SKM-1 (cell line): ENCODE results near the gene MAPKBP1.

Source experiments
- DNase-seq: peaks from one replicate; lab custom pipeline; 2025; ENCODE audit not compliant: unreplicated experiment; lab: John Stamatoyannopoulos, UW

MAPKBP1 gene

DNA sequence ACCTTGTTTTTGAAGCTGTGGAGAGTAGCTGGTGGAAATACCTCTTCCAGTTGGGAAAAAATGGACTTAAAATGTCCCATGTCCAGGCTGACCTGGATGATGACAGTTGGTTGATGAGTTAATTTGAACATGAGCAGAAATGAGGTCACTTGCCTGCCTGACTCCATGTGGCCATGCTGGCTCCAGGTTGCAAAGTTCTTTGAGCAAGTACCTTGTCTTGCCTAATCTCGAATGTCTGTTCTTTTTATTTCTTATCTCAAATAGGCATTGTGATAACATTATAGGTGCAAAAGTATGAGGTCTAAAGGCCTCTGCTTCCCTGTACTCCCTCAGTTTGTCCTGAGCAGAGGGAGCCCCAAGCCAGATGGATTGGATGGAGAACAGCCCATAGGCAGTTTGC lies 9.0 kb downstream of the MAPKBP1 start:
- DNase-seq: no peak

DNA sequence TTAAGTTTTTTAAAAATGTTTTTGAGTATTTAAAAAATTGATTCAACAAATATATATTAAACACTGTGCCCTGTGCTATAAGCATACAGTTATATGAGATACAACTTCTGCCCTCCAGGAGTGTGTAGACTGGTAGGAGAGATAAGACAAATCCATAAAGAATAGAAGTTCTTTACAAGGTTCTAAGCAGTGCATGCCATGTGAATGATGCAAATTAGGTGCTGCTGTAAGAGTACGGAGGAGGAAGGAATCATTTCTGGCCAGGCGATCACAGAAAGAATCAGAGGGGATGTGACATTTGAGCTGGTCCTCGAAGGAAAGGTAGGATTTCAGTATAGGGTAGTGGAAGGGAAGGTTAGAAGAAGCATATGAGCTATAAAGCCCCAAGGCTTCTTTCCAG lies 14.0 kb downstream of the MAPKBP1 start:
- no peak for DNase-seq

DNA sequence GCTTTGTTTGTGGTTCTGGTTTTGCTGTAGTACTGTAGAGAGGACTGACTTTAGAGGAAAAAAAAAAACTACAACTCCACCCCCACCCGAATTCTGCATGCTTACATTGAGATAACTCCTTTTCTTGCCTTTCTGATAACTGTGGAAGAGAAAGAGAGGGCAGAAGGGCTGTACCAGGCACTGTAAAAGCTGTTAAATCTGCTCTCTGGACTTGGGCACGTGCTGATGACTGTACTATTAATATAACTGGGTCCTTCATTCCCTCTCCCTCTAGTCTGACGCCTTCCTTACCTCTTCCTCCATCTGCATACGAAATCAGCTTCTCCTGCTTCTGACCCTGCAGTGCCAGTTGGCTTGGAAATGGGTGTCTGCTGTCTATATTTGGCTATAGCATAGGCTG lies 15.0 kb downstream of the MAPKBP1 start:
- no peak for DNase-seq

DNA sequence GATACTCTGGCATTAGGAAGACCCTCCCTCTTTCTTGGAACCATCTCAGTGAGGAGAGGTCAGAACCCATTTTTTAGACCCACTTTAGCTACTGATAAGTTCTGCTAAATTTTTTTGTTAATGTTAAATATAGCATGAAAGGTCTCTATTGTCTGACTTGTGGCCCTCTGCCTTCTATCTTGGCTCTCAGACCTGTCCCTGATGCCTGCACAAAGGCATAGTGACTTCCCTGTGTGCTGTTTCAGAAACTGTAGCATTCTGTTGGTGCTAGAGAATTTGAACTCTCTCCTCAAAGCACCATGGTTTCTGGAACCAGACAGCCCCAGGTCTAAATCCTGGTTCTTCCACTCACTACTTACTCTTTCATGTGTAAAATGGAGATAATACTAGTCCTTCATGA lies 15.4 kb downstream of the MAPKBP1 start:
- no peak for DNase-seq

DNA sequence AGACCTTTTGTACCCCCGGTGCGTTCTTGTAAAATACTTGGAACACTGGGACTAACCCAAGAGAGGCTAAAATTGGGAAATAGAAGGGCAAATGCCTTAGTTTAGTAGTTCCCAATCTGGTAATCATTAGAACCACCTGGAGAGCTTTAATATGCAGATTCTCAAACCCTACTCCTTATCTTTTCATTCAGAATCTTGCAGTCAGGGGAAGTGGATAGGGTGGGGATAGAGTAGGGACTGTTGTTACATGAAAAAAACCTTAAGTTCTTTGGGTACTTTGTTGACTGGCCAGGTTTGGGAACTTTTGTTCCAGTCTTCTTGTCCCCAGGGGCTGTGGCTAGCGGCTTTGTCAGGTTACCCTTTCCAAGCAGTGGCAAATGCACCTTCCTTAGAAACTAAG lies 15.9 kb downstream of the MAPKBP1 start:
- no peak for DNase-seq

DNA sequence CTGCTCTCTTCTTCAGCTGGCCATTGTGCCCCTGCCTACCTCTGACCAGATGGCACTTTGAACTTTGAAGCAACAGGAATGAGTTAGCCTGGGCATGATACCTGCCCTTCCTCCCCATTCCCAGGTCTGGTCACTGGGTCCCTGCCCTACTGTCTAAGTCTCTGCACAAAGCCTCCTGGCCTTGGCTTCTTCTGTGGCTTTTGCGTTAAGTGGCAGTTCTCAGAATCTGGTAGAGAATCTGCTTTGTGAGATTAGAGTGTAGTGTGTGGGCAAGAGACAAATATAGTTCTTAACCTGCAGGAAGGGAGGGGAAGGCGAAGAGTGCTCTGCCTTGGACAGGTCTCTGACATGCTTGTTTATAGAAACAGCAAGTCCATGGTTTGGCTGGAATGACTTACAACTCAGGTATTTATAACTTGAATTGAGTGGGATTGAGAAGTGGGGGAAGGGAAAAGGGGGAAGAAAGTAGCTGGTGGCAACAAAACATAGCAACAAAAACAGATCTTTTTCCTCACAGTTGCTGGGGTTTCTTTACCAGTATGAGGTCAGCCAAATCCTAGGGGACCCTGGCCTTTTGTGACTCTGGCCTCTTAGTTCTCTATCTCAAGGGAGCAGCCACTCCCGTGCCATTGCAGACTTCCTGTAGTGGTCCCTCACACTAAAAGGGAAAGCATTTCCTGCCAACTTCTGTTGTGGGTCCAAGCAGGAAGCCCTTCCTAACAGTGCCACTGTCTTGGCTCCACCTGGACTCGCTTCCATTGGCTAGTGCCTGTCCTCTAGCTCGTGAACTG lies 16.7 kb downstream of the MAPKBP1 start:
- no peak for DNase-seq

DNA sequence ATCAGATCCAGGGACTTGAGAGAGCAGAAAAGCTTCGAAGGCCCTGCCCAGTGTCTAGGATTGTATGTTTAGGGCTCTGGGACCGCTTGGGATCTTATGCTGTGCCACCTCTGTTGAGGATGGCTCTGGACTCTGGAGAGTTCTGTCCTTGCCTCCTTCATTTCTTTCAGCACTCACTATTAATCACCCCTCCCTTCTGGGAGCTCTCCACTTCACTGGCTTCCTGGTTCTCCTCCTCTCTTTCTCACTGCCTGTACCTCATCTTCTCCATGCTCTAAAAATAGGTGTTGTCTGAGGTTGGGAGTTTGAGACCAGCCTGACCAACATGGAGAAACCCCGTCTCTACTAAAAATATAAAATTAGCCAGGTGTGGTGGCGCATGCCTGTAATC lies 17.3 kb downstream of the MAPKBP1 start:
- DNase-seq: no peak

DNA sequence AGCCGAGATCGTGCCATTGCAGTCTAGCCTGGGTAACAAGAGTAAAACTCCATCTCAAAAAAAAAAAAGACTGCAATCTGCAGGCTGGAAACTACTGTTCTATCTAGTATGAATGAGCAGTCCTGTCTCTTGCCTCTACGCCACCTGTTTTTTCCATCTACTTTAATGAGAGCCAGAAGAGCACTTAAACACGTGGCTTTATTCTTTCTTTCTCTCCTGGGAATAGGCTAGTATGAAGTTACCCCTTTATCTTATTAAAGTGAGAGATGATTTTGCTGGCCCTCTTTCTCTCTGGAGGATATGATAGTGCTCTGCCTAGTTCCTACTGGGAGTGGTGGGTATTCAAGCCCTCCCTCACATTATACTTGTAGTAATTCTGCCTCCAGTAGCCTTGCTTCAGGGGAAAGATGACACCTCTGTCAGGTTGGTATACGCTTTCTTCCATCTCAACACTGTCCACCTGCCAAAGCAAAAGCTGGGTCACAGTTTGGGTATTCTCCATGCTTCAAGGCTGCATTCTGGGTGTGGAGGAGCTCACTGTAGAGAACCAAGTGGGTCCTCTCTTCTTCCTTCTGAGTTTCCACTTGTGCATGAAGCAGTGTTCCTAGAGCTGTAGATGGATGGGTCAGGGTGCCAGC lies 17.8 kb downstream of the MAPKBP1 start:
- no peak for DNase-seq

DNA sequence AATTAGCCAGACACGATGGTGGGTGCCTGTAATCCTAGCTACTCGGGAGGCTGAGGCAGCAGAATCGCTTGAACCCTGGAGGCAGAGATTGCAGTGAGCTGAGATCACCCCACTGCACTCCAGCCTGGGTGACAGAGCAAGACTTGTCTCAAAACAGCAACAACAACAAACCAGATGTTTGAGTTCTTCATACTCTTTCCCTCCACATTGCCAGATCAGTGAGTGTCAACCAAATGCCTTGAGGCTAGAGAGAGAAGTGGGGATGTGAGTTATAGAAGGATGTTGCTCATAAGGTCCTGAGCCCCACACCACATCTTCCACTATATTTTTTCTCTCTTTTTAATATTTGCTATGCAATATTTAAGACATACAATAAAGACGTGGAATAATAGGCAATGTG lies 19.8 kb downstream of the MAPKBP1 start:
- DNase-seq: no peak

DNA sequence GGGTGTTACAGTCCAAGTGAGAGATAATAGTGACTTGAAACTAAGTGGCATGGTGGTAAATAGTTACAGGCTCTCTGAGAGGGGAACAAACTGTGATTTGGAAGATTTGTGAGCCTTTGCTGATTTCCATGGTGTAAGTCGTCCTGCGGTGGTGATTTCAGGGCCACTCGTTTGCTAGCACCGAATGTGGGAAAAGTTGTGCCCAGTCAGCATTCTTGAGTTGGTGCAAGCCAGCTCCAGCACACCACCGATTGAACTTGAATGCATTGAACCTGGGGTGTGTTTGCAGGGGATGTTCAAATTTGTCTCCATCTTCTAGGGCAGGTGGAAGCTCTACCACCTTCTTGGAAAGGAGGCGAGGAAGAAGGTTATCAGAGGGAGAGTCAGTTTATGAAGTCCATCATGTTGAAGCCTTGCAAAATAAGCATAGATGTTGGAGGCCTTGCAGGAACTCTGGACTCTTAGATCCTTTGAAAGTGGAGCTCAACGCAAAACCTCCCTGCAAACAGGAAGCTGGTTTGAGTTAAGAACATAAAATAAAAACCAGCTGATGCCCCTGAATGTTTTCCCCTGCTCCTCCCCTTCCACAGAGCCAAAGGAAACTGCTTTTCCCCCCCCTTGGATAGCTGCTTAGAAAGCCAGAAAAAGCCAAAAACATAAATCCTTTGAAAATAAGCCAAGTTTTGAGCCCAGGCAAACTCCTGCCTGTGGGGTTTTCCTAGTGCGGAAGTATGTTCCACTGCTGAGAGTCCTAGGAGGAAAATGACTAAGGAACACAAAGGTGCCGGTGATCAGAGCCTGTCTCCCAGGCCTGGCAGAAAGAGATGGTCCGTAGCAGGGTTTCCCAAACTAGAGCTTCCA lies 21.9 kb downstream of the MAPKBP1 start:
- no peak for DNase-seq

DNA sequence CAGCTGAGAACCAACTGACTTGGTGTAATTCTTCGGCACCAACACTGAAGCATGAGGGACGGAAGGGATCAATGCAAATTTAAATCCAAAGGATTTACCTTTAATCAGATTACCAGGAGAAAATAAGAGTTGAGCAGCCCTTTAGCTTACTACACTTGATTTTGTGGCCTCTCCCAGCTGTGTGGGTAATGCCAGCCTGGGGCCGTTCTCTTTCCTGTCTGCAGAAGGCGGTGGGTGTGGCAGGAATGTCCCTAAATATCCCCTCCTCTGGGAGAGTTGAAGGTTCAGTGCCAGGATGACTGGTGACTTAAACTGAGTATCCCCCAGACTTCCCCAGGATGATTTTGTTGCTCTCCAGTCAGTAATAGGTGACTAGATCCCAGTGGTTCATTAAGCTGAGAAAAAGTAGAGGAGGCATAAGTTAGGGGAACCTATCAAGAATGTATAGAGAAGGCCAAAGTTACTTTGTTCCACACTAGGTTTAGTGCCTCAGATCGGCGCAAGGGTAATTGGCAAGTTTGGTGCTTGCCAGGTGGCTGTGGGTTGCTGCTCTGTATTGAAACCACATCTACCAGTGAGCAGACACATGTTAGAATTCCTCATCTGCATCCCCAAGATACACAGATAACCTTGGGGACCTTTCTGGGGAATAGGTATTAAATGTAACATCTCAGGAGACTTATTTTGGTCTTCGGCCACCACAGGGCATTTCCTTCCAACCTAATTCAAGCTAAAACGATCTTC lies 23.1 kb downstream of the MAPKBP1 start:
- no peak for DNase-seq

DNA sequence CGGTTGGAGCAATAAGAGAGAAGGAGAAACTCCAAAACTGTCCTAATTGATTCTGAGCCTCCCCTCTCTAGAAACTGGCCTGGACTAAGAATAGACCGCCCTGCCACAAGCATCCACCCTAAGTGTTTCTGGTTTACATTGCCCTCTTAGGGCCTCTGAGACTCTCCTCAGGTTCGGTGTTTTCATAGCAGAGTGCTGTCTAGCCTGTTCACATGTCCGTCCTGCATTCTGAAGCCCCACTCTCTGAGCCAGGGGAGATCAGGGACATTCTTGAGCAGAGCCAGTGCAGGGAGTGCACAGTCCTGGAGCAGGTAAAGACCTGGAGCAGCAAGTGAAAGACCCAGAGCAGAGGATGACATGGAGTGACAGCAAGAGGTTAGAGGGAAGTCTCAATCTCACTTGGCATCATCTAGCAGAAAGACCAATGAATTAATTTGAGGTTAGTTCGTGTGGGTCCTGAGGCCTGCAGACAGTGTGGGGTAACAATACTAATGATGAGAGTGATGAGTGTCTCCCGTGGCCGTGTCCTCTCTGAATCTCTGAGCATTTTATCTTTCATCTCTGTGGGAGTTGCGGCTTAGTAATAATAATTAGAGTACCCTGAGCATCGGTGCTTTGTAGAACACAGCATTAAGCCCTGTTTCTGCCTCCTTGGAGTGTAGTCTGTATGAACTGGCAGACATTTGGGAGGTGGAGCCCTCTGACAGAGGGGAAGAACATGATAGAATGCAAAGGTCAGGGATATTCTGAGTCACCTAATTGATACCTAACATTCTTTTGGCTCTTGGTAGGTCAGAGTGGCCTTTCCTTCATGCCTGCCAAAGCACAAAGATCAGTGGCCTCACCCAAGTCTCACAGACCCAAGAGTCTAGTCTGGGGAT lies 24.6 kb downstream of the MAPKBP1 start:
- DNase-seq: no peak

DNA sequence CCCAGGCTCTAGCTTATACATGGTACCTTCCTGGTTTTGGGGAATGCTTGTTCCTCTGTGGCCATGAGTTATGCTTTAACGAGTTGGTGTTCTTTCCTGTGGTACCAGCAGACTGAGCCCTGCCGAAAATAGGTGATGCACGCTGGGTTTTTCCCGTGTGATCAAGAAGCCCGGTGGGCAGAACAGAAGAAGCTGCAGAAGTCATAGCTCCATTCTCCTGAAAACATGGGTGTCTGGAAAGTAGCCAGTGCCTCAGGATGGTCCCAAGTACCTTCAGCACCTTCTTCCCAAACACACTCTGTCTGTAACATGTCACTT lies 25.2 kb downstream of the MAPKBP1 start:
- DNase-seq: no peak

DNA sequence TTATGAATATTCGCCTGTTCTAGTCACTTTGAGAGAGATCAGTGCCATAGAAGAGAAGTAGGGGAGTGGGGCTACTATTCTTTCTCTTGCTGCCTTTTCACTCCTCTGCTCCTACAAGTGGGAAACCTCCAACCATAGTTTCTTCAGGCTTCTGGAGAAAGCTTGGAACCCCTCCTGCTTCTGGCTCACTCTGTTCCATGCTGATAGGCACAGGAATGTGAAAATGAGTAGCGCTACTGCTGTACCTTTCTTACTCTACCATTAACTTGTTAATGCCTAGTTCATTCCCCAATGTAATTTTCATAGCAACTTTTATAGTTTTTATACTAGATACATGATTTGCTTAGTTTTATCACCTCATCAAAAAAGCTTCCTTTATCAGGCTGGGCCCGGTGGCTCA lies 26.9 kb downstream of the MAPKBP1 start:
- DNase-seq: no peak

DNA sequence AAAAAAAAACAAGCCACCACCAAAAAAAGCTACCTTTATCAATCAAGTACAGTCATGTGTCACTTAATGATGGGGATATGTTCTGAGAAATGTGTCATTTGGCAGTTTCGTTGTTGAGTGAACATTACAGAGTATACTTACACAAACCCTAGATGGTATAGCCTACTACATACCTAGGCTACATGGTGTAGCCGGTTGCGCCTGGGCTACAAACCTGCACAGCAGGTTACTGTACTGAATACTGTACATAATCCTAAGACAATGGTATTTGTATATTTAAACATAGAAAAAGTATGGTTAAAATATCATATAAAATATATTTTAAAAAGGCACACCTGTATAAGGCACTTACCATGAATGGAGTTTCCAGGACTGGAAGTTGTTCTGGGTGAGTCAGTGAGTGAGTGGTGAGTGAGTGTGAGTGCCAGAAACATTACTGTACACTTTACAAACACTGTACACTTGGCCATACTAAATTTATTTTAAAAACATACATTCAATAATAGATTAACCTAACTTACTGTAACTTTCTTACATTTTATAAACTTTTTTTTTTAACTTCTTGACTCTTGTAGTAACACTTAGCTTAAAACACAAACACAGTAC lies 27.7 kb downstream of the MAPKBP1 start:
- no peak for DNase-seq

DNA sequence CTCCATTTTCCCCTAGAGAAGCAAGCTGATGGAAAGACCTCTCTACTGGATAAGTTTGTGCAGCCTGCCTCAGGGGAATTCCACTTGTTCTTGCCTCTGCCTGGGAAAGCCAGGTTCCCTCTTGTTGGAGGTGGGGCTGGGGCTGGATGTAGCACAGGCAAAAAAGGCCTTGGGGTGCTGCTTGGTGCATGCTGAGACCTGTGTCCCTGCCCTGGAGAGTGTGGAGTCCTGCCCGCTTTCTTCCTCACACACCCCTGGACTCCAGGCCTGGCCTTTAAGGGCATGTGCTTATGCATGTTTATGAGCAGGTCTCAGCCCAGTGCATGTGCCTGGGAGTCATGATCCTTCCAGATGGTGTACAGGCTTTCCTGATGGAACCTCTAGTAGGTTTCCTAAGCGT lies 30.1 kb downstream of the MAPKBP1 start:
- no peak for DNase-seq

DNA sequence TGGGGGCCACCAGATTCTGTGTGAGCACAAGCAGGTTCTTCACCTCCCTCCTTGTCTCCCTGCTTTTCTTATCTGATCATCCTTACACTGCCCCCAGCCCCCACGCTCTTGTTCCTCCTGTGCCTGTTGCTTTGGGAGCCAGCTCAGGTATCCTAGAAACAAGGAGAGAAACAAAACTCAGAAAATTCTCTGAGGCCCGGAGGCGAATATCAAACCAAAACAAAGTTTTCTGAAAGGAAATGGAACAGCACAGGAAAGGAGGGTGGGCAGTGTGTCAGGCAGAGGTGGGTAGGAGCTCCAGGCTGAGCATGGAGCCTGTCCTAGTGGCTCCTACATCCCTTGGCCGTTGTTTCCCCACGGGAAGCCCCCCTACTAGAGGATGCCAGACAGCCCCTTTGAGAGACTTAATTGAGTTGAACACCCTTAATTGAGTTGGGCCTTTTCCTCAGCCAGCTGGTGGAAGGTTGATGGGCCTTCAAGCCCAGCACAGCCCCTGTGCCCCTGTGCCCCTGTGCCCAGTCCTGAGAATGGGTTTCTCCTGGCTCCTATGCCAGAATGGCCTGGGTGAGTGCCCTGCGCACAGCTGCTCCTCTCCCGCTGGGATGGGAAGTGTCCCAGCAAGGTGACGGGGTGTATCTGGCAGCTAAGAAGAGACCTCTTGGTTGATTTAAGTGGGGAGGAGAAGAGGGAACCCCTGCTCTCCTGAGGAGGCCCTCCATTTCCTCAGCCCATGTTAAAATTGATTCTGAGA lies 30.8 kb downstream of the MAPKBP1 start:
- no peak for DNase-seq

DNA sequence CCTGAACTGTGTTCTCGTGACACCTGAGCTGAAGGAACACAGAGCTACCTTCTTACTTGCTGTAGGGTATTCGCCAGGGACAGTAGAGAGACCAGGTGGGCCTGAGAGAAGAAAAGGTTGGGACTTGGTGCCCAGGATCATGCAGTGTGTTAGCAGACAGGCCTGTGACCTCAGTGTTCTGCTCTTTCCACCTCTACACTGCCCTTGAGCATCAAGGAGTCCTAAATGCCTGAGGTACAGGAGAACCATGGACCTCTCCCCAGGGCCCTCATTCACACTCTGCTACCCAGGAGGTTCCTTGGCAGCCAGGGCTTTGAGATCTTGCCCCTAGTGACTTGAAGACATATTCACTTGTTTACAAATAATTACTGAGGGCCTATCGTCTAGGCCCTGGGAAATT lies 31.4 kb downstream of the MAPKBP1 start:
- DNase-seq: no peak
